Duodenal mucosa (tissue), 2 donors: ENCODE results near the gene MAP2.

Source experiments
- H3K27ac ChIP-seq: one replicate; pipeline ENCODE4 v1.7.0; 2013; ENCODE audit warnings: low read depth, low read length
- H3K27me3 ChIP-seq, 2 donors: one replicate each; pipeline ENCODE4 v1.7.0; 2013; ENCODE audit warnings: low read length in 2 of 2, control low read depth in 1 of 2; ENCODE audit not compliant: insufficient read depth in 2 of 2, control insufficient read depth in 1 of 2
- H3K36me3 ChIP-seq, 2 donors: one replicate each; pipeline ENCODE4 v1.7.0; 2013; ENCODE audit warnings: low read length in 2 of 2, control low read depth in 1 of 2; ENCODE audit not compliant: insufficient read depth in 2 of 2, control insufficient read depth in 1 of 2
- H3K4me1 ChIP-seq, 2 donors: one replicate each; pipeline ENCODE4 v1.7.0; 2013; ENCODE audit warnings: low read length in 2 of 2, control low read depth in 1 of 2; ENCODE audit not compliant: insufficient read depth in 2 of 2, control insufficient read depth in 1 of 2
- H3K4me3 ChIP-seq, 2 donors: one replicate each; pipeline ENCODE4 v1.7.0; 2013; ENCODE audit warnings: low read length in 2 of 2, low read depth in 1 of 2
- H3K9ac ChIP-seq, 2 donors: one replicate each; pipeline ENCODE4 v1.7.0; 2013; ENCODE audit warnings: low read length in 2 of 2, low read depth in 1 of 2
- H3K9me3 ChIP-seq, 2 donors: one replicate each; pipeline ENCODE4 v1.7.0; 2013; ENCODE audit warnings: low read length in 2 of 2, control low read depth in 1 of 2; ENCODE audit not compliant: control insufficient read depth in 1 of 2

MAP2 gene

DNA sequence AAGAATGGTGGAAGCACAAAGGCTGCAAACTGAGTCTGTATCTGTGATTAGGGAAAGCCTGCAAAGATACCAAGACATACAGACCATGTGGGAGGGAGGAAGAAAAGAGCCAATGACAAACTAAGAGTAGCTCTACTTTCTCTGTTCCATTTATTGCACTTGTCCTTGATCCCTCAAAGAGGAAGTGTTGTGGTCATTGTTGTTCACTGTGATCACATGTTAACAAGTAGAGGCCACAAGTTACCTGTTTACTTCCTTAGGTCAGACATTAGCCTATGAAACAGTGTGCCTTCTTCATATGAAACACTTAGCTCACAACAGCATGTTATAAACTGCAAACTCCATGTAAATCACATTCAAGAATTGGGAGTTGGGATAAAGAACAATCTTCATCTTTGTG is 32.6 kb downstream of the MAP2 start:
- Histone ChIP-seq H3K9ac (no peak overlapping the region), H3K4me3 (no peak overlapping the region), H3K27ac (no peak overlapping the region), H3K27me3 (no peaks in the 10 kb centered on the region), H3K9me3 (no peaks in the 10 kb centered on the region), H3K4me1 (no peaks in the 10 kb centered on the region), H3K36me3 (no peaks in the 10 kb centered on the region)

GRCh38 chr2:209458008-209458979 is 34.4 kb downstream of the MAP2 start:
- Histone ChIP-seq H3K4me1 (no peaks in the 10 kb centered on the region), H3K27me3 (no peaks in the 10 kb centered on the region), H3K9me3 (no peaks in the 10 kb centered on the region), H3K36me3 (no peaks in the 10 kb centered on the region), H3K9ac (no peak overlapping the region), H3K4me3 (no peak overlapping the region), H3K27ac (no peak overlapping the region)

GRCh38 chr2:209459359-209459758 is 35.5 kb downstream of the MAP2 start:
- no peaks in the 10 kb centered on the region for H3K4me1 ChIP-seq
- no peaks in the 10 kb centered on the region for H3K36me3 ChIP-seq
- no peaks in the 10 kb centered on the region for H3K9me3 ChIP-seq
- no peak overlapping the region for H3K4me3 ChIP-seq
- no peaks in the 10 kb centered on the region for H3K27me3 ChIP-seq
- H3K9ac ChIP-seq: no peak overlapping the region
- H3K27ac ChIP-seq: no peak overlapping the region

DNA sequence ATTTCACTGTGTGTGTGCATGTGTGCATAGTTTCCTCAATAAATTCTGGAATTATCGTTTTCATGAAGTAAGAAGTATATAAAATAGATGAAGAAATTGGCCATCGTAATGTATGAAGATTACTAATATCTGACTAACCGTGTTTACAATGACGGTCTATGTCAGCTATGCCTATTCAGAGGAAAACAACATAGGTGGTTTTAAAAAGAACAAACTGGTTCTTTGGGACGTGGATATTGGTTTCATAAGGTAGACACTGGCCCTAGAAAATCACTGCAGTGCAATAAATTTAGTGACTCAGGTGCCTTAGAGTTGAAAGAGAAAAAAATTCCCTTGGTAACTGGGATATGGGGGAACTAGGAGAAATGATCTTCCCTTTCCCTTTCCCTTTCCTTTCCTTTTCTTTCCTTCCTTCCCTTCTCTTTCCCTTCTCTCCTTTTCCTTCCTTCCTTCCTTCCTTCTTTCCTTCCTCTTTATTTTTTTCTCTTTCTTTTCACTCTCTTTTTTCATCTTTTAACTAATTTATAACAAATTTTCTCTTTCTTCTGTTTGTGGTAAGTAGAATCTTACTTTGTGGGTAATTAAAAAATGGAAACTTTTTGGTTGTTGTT is 36.4 kb downstream of the MAP2 start:
- no peak overlapping the region for H3K4me3 ChIP-seq
- no peaks in the 10 kb centered on the region for H3K36me3 ChIP-seq

DNA sequence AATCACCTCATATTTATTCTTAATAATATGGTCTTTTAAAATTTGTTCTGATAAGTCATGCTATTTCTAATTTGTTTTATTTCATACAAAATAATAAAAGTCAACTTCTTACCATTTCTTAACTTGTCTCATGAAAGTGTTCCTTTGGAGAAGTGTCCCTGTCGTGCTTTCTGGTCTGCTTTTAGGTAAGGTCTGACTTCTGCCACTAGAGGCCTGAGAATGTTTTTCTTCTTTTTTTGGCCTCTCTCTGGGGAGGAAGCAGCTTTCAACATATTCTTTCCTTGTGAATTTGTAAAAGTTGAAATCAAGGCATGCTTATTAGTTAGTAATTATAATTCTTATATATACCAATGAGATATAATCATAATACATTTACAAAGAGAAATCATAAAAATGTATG is 39.4 kb downstream of the MAP2 start:
- Histone ChIP-seq H3K27me3 (no peaks in the 10 kb centered on the region), H3K27ac (no peak overlapping the region)

More for the DNA sequence above, 36.4 kb downstream of the MAP2 start:
- H3K27ac ChIP-seq: no peak overlapping the region
- H3K9ac ChIP-seq: no peak overlapping the region
- no peaks in the 10 kb centered on the region for H3K4me1 ChIP-seq
- no peaks in the 10 kb centered on the region for H3K9me3 ChIP-seq
- no peaks in the 10 kb centered on the region for H3K27me3 ChIP-seq

GRCh38 chr2:209463835-209464234 is 40.0 kb downstream of the MAP2 start:
- Histone ChIP-seq H3K4me1 (no peaks in the 10 kb centered on the region), H3K27me3 (no peaks in the 10 kb centered on the region), H3K9ac (no peak overlapping the region), H3K9me3 (no peaks in the 10 kb centered on the region), H3K4me3 (no peak overlapping the region), H3K36me3 (no peaks in the 10 kb centered on the region), H3K27ac (no peak overlapping the region)

More for the DNA sequence above, 39.4 kb downstream of the MAP2 start:
- no peaks in the 10 kb centered on the region for H3K4me1 ChIP-seq
- H3K4me3 ChIP-seq: no peak overlapping the region
- no peaks in the 10 kb centered on the region for H3K9me3 ChIP-seq
- H3K9ac ChIP-seq: no peak overlapping the region
- H3K36me3 ChIP-seq: no peaks in the 10 kb centered on the region

GRCh38 chr2:209468846-209469245 is 45.0 kb downstream of the MAP2 start:
- Histone ChIP-seq H3K27me3 (no peaks in the 10 kb centered on the region), H3K9ac (no peak overlapping the region), H3K4me1 (no peaks in the 10 kb centered on the region), H3K36me3 (no peaks in the 10 kb centered on the region), H3K9me3 (no peaks in the 10 kb centered on the region), H3K27ac (no peak overlapping the region), H3K4me3 (no peak overlapping the region)

- H3K27me3 ChIP-seq: no peaks in the 10 kb centered on the region
- no peaks in the 10 kb centered on the region for H3K9me3 ChIP-seq
- H3K36me3 ChIP-seq: no peaks in the 10 kb centered on the region
- no peak overlapping the region for H3K9ac ChIP-seq
- no peak overlapping the region for H3K4me3 ChIP-seq
- H3K27ac ChIP-seq: no peak overlapping the region
- H3K4me1 ChIP-seq: no peaks in the 10 kb centered on the region
These were observed 45.6 kb downstream of the MAP2 start for GRCh38 chr2:209469481-209469880.

- no peak overlapping the region for H3K4me3 ChIP-seq
- no peaks in the 10 kb centered on the region for H3K4me1 ChIP-seq
- H3K27ac ChIP-seq: no peak overlapping the region
- H3K36me3 ChIP-seq: no peaks in the 10 kb centered on the region
- H3K9ac ChIP-seq: no peak overlapping the region
- H3K9me3 ChIP-seq: no peaks in the 10 kb centered on the region
- H3K27me3 ChIP-seq: no peaks in the 10 kb centered on the region
These were observed 46.6 kb downstream of the MAP2 start for GRCh38 chr2:209470466-209470865.

DNA sequence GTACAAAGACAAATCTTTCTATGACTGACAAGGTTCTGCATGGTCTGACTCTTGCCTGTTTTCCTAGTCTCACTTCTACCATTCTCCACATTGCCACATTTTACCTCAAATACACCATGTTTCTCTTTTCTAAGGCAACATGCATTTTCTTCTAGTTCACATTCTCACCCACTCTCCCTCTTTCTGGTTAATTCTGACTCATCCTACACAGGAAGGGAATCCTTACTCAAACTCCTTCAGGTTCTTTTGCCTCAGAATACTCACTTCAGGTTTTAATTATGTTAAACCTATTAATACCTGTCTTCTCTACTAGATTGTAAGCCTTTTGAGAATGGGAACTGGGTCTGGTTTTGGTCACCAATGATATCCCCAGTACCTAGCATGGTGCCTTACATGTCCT is 47.2 kb downstream of the MAP2 start:
- no peaks in the 10 kb centered on the region for H3K27me3 ChIP-seq
- no peaks in the 10 kb centered on the region for H3K9me3 ChIP-seq
- H3K27ac ChIP-seq: no peak overlapping the region

More for the DNA sequence above, 47.2 kb downstream of the MAP2 start:
- no peaks in the 10 kb centered on the region for H3K4me1 ChIP-seq
- H3K36me3 ChIP-seq: no peaks in the 10 kb centered on the region
- no peak overlapping the region for H3K9ac ChIP-seq
- H3K4me3 ChIP-seq: no peak overlapping the region
